Adrenal gland (tissue), 12 donors: Measurements from ENCODE around the gene RAD51B. TPM values are rescaled to one million over a fixed set of nuclear protein-coding genes. Genes with fewer than 3 reads are reported as not detected.

Experiments used
- DNase-seq, 7 donors: peaks; one replicate each; pipeline ENCODE4 v3.0.0-alpha.2; 2019 to 2020
- H3K27ac ChIP-seq, 5 donors: fragments of 200-600 bp; sonication (generic) in 4 of 5; 1 replicate in 3 of 5; 2 replicates in 2 of 5; pipeline versions ENCODE4 v1.5.1 to v1.8.0; 2016 to 2020; ENCODE audit warnings: mild to moderate bottlenecking in 1 of 5
- H3K27me3 ChIP-seq: fragments of 200-600 bp; 2 replicates; pipeline ENCODE4 v1.8.0; 2021
- H3K36me3 ChIP-seq, 2 donors: fragments of 200-600 bp; replicated peaks in 1 of 2; 1 replicate in 1 of 2; 2 replicates in 1 of 2; pipeline versions ENCODE4 v1.5.1 to v1.8.0; 2018 to 2022
- H3K4me1 ChIP-seq, 2 donors: fragments of 200-600 bp; replicated peaks in 1 of 2; 1 replicate in 1 of 2; 2 replicates in 1 of 2; pipeline versions ENCODE4 v1.5.1 to v1.8.0; 2018 to 2021
- H3K4me3 ChIP-seq, 4 donors: fragments of 200-600 bp; sonication (generic) in 3 of 4; one replicate each; pipeline ENCODE4 v1.5.1; 2016 to 2018
- H3K9me3 ChIP-seq, 3 donors: fragments of 200-600 bp; sonication (generic) in 1 of 3; replicated peaks in 1 of 3; 1 replicate in 2 of 3; 2 replicates in 1 of 3; pipeline versions ENCODE4 v1.5.1 to v1.8.0; 2016 to 2021
- POLR2A ChIP-seq, 2 donors: fragments of 450-650 bp; IDR thresholded peaks; one replicate each; pipeline ENCODE4 v1.6.1; 2017; ENCODE audit warnings: antibody characterized with exemption in 2 of 2, mild to moderate bottlenecking in 2 of 2, moderate library complexity in 1 of 2
- WGBS, 4 donors: extraction: QIAGEN DNeasy Blood & Tissue Kit in 2 of 4; methylation state at CpG; one replicate each; pipeline versions ENCODE4 v1.1.5 to v1.1.7; 2013 to 2017; 5-methylcytosine and 5-hydroxymethylcytosine counted together
- intact Hi-C, 2 donors: fragments of 100-400 bp; cut with DNase I; formaldehyde crosslinking; loops; one replicate each; pipeline versions ENCODE4 v1.14.1 to v1.15.0; 2022 to 2023
- polyA plus RNA-seq, 3 donors: library from polyadenylated mRNA; stranded (reverse); fragments of 200-250 nt in 2 of 3; fragments of 350-450 nt in 1 of 3; fragmentation: Illumina TruSeq in 1 of 3; extraction: RNeasy Lipid Tissue Mini Kit (QIAGEN cat#74804) in 1 of 3; gene quantifications; one replicate each; pipeline ENCODE4 v1.2.3, GENCODE V29; 2013 to 2014
- total RNA-seq, 9 donors: library from RNA; depleted of rRNA in 4 of 9; stranded (reverse); fragments of >200 nt in 4 of 9; fragments of 120-200 nt in 1 of 9; fragmentation: NEBNext Ultra II Directional in 1 of 9; extraction: Animal tissue kit (Norgen Biotek cat#: 25700) in 1 of 9; gene quantifications; one replicate each; pipeline versions ENCODE4 v1.1.0 to v1.2.4, GENCODE V29; 2013 to 2023
- TF ChIP-seq, protein P1 (sequence below), 6 experiments: fragments of 450-650 bp in 4 of 6; fragments of 200-600 bp in 2 of 6; sonication (generic) in 1 of 6; IDR thresholded peaks; 1 replicate in 5 of 6; 2 replicates in 1 of 6; pipeline versions ENCODE4 v1.5.1 to v1.8.0; 2016 to 2021; ENCODE audit warnings: antibody characterized with exemption in 6 of 6, mild to moderate bottlenecking in 2 of 6, moderate library complexity in 1 of 6
- donor health status: healthy with polysubstance abuse.
- donor health status: Bipolar disorder and iron deficiency.
- donor health status: DM: yes; HTN: yes; CAD: no.
- donor health status: DM: no; HTN: no; CAD: no.
- donor health status: DM: no; HTN: no; CAD: no.
- donor health status: DM: yes; HTN: yes; CAD: no.

RAD51B gene
- total and polyA plus RNA-seq, 12 donors, result 2.3 to 24.6 (median 12.4) TPM

GRCh38 chr14:67934862-67935261, 115.3 kb downstream of the RAD51B start:
- no peaks in the 10 kb centered on the region for H3K27me3 ChIP-seq
- intact Hi-C loops, result loop anchor here (5.0 kb wide), 1 partner anchor 887 kb away; no protein-coding TSS in a partner anchor
- DNase-seq, result no peak
- WGBS, 4 donors, result 98 to 100% (median 100%) methylated on average over 1 of the region's 1 CpG
- H3K9me3 ChIP-seq, result peaks cover 0 to 12% (median 7%) of the 10 kb centered on the region in 3 donors
- TF ChIP-seq POLR2A (IDR thresholded peaks at IDR 0.05), result no peak
- TF ChIP-seq, protein P1, sequence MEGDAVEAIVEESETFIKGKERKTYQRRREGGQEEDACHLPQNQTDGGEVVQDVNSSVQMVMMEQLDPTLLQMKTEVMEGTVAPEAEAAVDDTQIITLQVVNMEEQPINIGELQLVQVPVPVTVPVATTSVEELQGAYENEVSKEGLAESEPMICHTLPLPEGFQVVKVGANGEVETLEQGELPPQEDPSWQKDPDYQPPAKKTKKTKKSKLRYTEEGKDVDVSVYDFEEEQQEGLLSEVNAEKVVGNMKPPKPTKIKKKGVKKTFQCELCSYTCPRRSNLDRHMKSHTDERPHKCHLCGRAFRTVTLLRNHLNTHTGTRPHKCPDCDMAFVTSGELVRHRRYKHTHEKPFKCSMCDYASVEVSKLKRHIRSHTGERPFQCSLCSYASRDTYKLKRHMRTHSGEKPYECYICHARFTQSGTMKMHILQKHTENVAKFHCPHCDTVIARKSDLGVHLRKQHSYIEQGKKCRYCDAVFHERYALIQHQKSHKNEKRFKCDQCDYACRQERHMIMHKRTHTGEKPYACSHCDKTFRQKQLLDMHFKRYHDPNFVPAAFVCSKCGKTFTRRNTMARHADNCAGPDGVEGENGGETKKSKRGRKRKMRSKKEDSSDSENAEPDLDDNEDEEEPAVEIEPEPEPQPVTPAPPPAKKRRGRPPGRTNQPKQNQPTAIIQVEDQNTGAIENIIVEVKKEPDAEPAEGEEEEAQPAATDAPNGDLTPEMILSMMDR (IDR thresholded peaks at IDR 0.05), result no peak
- no peak overlapping the region for H3K4me3 ChIP-seq
- H3K27ac ChIP-seq, result no peak overlapping the region
- H3K4me1 ChIP-seq, result peaks cover 0 to 4% of the 10 kb centered on the region in 2 donors
- no peaks in the 10 kb centered on the region for H3K36me3 ChIP-seq

DNA sequence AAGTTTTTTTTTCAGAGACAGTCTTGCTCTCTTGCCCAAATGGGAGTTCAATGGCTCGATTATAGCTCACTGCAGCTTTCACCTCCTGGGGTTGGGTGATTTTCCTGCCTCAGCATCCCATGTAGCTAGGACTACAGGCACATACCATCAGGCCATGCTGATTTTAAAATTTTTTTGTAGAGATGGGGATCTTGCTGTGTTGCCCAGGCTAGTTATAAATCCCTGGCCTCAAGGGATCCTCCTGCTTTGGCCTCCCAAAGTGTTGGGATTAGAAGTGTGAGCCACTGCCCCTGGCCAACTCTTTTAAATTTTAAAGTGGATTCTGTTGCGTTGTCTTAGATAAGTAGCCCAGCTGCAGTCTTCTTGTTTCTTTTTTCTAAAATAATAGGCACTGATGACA, 115.8 kb downstream of the RAD51B start:
- Histone ChIP-seq H3K4me1 (peaks cover 0 to 4% of the 10 kb centered on the region in 2 donors), H3K27ac (no peak overlapping the region), H3K36me3 (no peaks in the 10 kb centered on the region), H3K9me3 (peaks cover 0 to 7% (median 2%) of the 10 kb centered on the region in 3 donors), H3K4me3 (no peak overlapping the region), H3K27me3 (no peaks in the 10 kb centered on the region)
- WGBS, 4 donors, result 88 to 97% (median 92%) methylated on average over 2 of the region's 2 CpGs
- TF ChIP-seq, protein P1 (IDR thresholded peaks at IDR 0.05), result no peak
- no peak for TF ChIP-seq POLR2A (IDR thresholded peaks at IDR 0.05)
- DNase-seq, result no peak
- intact Hi-C loops, result loop anchor here in 1 of 2 donors (5.0 kb wide), 1 partner anchor 887 kb away; no protein-coding TSS in a partner anchor

DNA sequence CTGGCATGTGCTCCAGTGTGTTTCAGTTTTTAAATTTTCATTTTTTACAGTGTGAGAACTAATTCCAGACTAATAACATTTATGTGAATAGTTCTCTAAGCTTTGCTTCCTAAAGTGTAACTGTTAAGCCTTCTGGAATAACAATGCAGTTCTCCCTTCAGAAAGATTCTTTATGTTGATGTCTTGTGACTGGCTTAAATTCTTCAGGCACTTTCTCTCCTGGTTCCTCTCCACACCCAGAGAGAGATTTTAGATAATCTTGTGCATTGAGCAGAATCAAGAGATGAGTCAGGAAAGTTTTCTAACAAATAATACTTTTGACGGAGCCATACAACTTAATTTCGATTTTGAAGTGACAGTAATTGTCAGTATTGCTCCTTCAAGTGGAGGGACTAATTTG, 118.5 kb downstream of the RAD51B start:
- H3K9me3 ChIP-seq, result no peaks in the 10 kb centered on the region
- DNase-seq, result no peak
- no peaks in the 10 kb centered on the region for H3K36me3 ChIP-seq
- no peak overlapping the region for H3K27ac ChIP-seq
- H3K4me1 ChIP-seq, result peaks cover 0 to 22% of the 10 kb centered on the region in 2 donors
- no peak overlapping the region for H3K4me3 ChIP-seq
- H3K27me3 ChIP-seq, result no peaks in the 10 kb centered on the region
- 86 to 93% (median 88%) methylated on average over 2 of the region's 2 CpGs for WGBS, 4 donors
- intact Hi-C loops, result loop anchor here in 1 of 2 donors (5.0 kb wide), 1 partner anchor 884 kb away; no protein-coding TSS in a partner anchor
- no peak for TF ChIP-seq POLR2A (IDR thresholded peaks at IDR 0.05)
- TF ChIP-seq, protein P1 (IDR thresholded peaks at IDR 0.05), result no peak

DNA sequence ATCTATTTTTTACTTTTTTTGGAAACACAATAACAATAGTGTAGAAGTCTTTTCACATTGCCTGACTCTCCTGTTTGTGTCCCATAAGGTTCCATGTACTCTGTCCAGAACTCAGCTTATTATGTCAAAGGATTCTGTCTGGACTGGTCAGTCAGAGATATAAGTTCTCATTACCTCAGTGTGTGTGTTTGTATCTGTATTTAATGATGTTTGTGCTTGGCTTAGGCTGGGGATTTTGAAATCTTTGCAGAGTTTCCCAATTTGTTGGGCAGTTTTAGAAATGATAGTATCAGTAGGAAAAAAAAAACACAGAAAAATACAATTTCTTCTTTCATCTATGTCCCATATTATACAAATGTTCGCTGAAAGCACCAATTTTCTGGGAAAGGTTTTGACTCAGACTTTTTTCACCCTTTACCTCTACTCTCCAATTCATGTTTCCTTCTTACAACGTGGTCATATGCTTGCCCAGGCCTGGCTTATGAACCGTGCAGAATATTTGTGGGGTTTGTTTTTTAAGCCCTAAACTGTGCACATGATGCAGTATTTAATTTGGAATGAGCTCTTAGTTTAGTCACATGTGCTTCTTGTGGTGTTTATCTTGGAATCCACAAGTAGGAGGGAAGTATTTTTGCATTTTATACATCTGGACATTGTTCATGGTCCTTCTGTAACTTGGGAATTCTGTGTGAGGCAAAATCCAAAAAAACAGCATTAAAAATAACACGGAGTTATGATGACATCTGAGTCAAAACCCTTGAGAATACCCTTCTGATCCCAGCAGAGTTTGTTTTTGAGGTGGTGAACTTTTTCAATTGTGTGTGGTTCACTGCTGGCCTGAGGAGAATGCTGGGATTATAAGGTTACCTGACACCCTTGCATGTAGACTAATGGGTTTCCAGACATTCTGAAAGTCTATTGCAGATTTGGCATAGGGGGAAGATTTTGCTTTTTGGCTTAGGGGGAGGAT, 121.2 kb downstream of the RAD51B start:
- intact Hi-C loops, result loop anchor here (5.0 to 10.0 kb wide), 2 partner anchors 304 to 307 kb away; no protein-coding TSS in a partner anchor
- no peak for DNase-seq
- TF ChIP-seq POLR2A (IDR thresholded peaks at IDR 0.05), result no peak
- TF ChIP-seq, protein P1 (IDR thresholded peaks at IDR 0.05), result no peak
- H3K36me3 ChIP-seq, result no peaks in the 10 kb centered on the region
- H3K27me3 ChIP-seq, result no peaks in the 10 kb centered on the region
- peaks cover 4 to 34% of the 10 kb centered on the region in 2 donors for H3K4me1 ChIP-seq
- H3K9me3 ChIP-seq, result no peaks in the 10 kb centered on the region
- 51 to 64% (median 57%) methylated on average over 4 of the region's 4 CpGs for WGBS, 4 donors
- H3K27ac ChIP-seq, result peak overlapping the region in 2 of 5 donors; percentile 38 to 66
- no peak overlapping the region for H3K4me3 ChIP-seq
